A549 (cell line): Measurements from ENCODE around the gene NRIP2.

ENCODE experiments used
- BHLHE40 ChIP-seq: IDR thresholded peaks from 2 replicates; pipeline ENCODE4 v1.6.1; 2012; ENCODE audit warnings: low read depth, low read length, inconsistent platforms
- CHD4 ChIP-seq: fragments of 200-600 bp; sonication (generic); IDR thresholded peaks from 2 replicates; pipeline ENCODE4 v1.6.1; 2016; ENCODE audit warnings: antibody characterized with exemption, mild to moderate bottlenecking, borderline replicate concordance
- CTCF ChIP-seq: fragments of >200 bp; sonication (Bioruptor Twin); formaldehyde crosslinking; IDR thresholded peaks from 3 replicates; pipeline ENCODE4 v1.5.1; 2016
- E2F6 ChIP-seq: IDR thresholded peaks from 2 replicates; pipeline ENCODE4 v1.6.1; 2012; ENCODE audit warnings: low read depth, borderline replicate concordance
- EP300 ChIP-seq, 2 experiments: fragments of >200 bp; sonication (Bioruptor Twin); formaldehyde crosslinking; IDR thresholded peaks; 2 replicates in 1 of 2; 3 replicates in 1 of 2; pipeline ENCODE4 v1.6.1; 2016 to 2017
- JUN ChIP-seq, 2 experiments: fragments of >200 bp; sonication (Bioruptor Twin); formaldehyde crosslinking; IDR thresholded peaks; 2 replicates in 1 of 2; 3 replicates in 1 of 2; pipeline ENCODE4 v1.6.1; 2016 to 2017
- NR3C1 ChIP-seq: fragments of >200 bp; sonication (Bioruptor Twin); formaldehyde crosslinking; IDR thresholded peaks from 3 replicates; pipeline ENCODE4 v1.6.1; 2017
- POLR2A ChIP-seq: IDR thresholded peaks from 2 replicates; pipeline ENCODE4 v1.6.1; 2012; ENCODE audit warnings: mild to moderate bottlenecking, low read length
- RAD21 ChIP-seq, 2 experiments: fragments of >200 bp in 1 of 2; sonication (Bioruptor Twin) in 1 of 2; formaldehyde crosslinking in 1 of 2; IDR thresholded peaks in 1 of 2; conservative IDR thresholded peaks in 1 of 2; 2 replicates in 1 of 2; 3 replicates in 1 of 2; pipeline ENCODE4 v1.6.1; 2012 to 2018; ENCODE audit warnings: inconsistent platforms in 1 of 2
- REST ChIP-seq: fragments of 200-600 bp; sonication (generic); IDR thresholded peaks from 2 replicates; pipeline ENCODE4 v1.6.1; 2016; ENCODE audit warnings: antibody characterized with exemption, mild to moderate bottlenecking, moderate library complexity
- ZC3H11A ChIP-seq: fragments of 450-650 bp; IDR thresholded peaks from 2 replicates; pipeline ENCODE4 v1.6.1; 2014; ENCODE audit warnings: antibody characterized with exemption, mild to moderate bottlenecking

- TF ChIP-seq CTCF, result no peak
- TF ChIP-seq EP300 (IDR thresholded peaks at IDR 0.05), result no peak
- no peak for TF ChIP-seq BHLHE40
- TF ChIP-seq POLR2A, result no peak
- no peak for TF ChIP-seq E2F6
- TF ChIP-seq ZC3H11A, result no peak
- TF ChIP-seq CHD4, result no peak
- no peak for TF ChIP-seq NR3C1
- TF ChIP-seq JUN (IDR thresholded peaks at IDR 0.05), result no peak
- TF ChIP-seq RAD21 (conservative IDR thresholded peaks at IDR 0.05 in 1 of 2, IDR thresholded peaks at IDR 0.05 in 1 of 2), result no peak
- TF ChIP-seq REST, result no peak
These were observed 9.7 kb downstream of the NRIP2 start for GRCh38 chr12:2825132-2825531.
